Lower leg skin (tissue), 4 donors: ENCODE measurements around the gene KASH5. TPM values are rescaled to one million over a fixed set of nuclear protein-coding genes. Genes with fewer than 3 reads are reported as not detected.

Experiments used
- DNase-seq, 2 donors: peaks; one replicate each; pipeline ENCODE4 v3.0.0-alpha.2; 2019; ENCODE audit warnings: low spot score in 2 of 2
- H3K4me3 ChIP-seq: fragments of 200-600 bp; sonication (generic); 2 replicates; pipeline ENCODE4 v1.5.1; 2017; ENCODE audit warnings: mild to moderate bottlenecking, low read depth; ENCODE audit not compliant: poor library complexity, severe bottlenecking
- POLR2A ChIP-seq, 2 donors: fragments of 450-650 bp; IDR thresholded peaks; one replicate each; pipeline ENCODE4 v1.6.1; 2016 to 2017; ENCODE audit warnings: antibody characterized with exemption in 2 of 2, mild to moderate bottlenecking in 1 of 2, moderate library complexity in 1 of 2
- WGBS, 2 donors: methylation state at CpG; one replicate each; pipeline ENCODE4 v1.1.5; 2018; 5-methylcytosine and 5-hydroxymethylcytosine counted together
- intact Hi-C: fragments of 100-400 bp; cut with DNase I; formaldehyde crosslinking; loops from one replicate; pipeline ENCODE4 v1.15.0; 2023; ENCODE audit warnings: low total_unique reads
- total RNA-seq, 4 donors: library from RNA; depleted of rRNA; stranded (reverse); fragments of >200 nt; gene quantifications; one replicate each; pipeline ENCODE4 v1.1.0, GENCODE V29; 2016
- TF ChIP-seq, protein P1 (sequence below), 3 donors: fragments of 450-650 bp; IDR thresholded peaks; one replicate each; pipeline ENCODE4 v1.5.1; 2016; ENCODE audit warnings: antibody characterized with exemption in 3 of 3, mild to moderate bottlenecking in 3 of 3, moderate library complexity in 2 of 3

The KASH5 gene
- total RNA-seq, 4 donors from 2014 or later, result not detected

DNA sequence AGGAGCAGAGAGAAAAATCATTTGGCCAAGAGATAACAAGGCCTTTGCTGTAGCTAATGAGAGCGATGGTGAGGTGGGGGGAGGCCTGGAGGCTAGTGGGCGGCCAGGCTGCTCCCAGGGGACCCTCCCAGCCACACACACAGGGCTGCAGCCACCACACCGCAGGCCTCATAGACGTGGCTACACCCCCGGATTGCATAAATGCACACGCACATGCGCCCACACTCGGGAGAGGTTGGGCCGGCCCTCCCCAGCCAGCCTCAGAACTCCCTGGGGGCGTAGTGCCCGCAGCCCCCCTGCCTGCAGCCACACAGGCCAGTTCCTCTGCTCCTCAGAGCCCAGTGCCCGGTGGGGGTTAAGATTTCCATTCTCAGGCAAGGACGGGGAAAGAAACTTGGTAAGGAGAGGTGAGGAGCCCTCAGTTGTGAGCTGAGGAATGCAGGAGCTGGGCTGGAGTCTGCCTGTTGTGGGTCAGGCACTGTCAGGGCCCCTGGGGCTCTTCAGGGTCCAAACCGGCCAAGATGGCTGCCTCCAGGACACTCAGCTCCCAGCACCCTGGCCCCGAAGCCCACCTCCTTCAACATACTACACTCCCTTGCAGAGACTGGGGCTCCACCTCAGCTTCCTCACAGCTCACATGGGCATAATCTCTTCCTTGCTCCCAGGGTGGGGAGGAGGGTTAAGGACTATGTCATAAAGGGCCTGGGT is 27.2 kb downstream of the KASH5 start:
- H3K4me3 ChIP-seq, result no peak overlapping the region
- WGBS, 2 donors, result 73 to 82% methylated on average over 5 to 15 of the region's 15 CpGs
- no peak for DNase-seq
- TF ChIP-seq POLR2A (IDR thresholded peaks at IDR 0.05), result no peak
- TF ChIP-seq, protein P1, sequence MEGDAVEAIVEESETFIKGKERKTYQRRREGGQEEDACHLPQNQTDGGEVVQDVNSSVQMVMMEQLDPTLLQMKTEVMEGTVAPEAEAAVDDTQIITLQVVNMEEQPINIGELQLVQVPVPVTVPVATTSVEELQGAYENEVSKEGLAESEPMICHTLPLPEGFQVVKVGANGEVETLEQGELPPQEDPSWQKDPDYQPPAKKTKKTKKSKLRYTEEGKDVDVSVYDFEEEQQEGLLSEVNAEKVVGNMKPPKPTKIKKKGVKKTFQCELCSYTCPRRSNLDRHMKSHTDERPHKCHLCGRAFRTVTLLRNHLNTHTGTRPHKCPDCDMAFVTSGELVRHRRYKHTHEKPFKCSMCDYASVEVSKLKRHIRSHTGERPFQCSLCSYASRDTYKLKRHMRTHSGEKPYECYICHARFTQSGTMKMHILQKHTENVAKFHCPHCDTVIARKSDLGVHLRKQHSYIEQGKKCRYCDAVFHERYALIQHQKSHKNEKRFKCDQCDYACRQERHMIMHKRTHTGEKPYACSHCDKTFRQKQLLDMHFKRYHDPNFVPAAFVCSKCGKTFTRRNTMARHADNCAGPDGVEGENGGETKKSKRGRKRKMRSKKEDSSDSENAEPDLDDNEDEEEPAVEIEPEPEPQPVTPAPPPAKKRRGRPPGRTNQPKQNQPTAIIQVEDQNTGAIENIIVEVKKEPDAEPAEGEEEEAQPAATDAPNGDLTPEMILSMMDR (IDR thresholded peaks at IDR 0.05), result no peak
- intact Hi-C loops, result no loop called here

DNA sequence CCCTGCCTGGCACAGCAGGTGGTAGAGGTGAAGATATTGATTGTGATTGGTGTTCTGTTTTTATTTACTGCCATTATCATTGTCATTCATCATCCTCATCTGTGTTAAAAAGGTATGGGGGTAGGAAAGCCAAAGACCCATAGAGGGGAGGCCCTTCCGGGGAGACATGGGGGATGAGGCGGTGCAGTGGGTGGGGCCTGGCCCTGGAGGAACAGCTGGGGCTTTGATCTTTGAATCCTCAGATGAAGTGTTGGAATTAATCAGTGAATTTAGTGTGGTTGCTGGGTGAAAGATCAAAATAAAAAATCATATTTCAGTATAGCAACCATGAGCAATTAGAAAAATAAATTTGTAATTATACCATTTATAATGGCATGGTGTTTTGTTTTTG is 27.8 kb downstream of the KASH5 start:
- WGBS, 2 donors, result 71 to 83% methylated on average over 2 of the region's 2 CpGs
- DNase-seq, result no peak

DNA sequence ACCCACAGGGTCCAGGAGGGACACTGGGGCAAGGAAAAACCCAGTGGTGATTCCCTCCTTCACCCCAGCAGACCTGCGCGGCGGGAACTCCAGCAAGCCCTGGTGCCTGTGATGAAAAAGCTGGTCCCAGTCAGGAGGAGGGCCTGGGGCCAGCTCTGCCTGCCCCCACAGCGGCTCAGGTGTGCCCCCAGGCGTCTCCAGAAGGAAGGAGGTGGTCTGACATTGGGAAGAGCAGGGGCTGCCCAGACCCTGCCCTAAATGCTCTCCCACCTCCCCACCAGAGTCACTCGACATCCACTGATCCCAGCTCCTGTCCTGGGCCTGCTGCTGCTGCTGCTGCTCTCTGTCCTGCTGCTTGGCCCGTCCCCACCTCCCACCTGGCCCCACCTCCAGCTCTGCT is 29.0 kb downstream of the KASH5 start:
- DNase-seq, result no peak
- H3K4me3 ChIP-seq, result no peak overlapping the region
- intact Hi-C loops, result no loop called here
- 59 to 63% methylated on average over 7 of the region's 7 CpGs for WGBS, 2 donors
- TF ChIP-seq, protein P1 (IDR thresholded peaks at IDR 0.05), result no peak
- TF ChIP-seq POLR2A (IDR thresholded peaks at IDR 0.05), result no peak

More for the DNA sequence above, 27.8 kb downstream of the KASH5 start:
- TF ChIP-seq, protein P1 (IDR thresholded peaks at IDR 0.05), result no peak
- TF ChIP-seq POLR2A (IDR thresholded peaks at IDR 0.05), result no peak
- no peak overlapping the region for H3K4me3 ChIP-seq
- intact Hi-C loops, result no loop called here

DNA sequence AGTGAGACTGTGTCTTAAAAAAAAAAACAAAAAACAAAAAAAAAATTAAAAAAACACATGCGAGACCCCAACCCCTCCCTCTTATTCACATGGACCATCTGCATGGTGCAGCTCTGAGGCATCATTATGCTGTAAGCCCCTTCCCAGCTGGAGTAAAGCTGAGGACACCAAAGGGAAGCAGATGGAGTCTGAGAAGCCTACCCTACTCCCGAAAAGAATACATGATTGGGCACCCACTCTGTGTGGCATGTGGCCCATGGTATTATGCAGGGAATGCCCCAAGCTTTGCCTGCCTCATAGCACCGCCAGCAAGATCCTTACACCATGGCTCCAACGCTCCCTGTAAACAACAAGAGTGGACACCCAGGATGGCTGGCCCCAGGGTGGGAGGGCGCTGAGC is 30.5 kb downstream of the KASH5 start:
- intact Hi-C loops, result no loop called here
- 79 to 89% methylated on average over 5 of the region's 5 CpGs for WGBS, 2 donors

DNA sequence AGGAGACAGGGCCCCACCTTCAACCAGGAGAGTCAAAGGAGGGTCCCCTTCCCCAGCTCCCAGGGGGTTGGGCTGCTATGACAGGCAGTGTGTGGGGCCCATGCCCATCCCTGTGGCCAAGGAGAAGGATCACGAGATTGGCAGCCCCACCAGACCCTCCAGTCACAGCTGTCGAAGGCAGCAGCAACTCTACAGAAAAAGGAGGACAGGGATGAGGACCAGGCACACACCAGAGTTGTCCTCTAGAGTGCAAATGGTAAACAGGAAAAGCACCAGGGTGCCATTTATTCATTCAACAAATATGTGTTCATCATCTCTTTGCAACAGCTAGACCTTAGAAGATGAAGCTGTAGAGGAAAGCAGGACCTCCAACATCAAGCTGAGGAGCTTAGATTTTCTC is 31.1 kb downstream of the KASH5 start:
- DNase-seq, result no peak
- intact Hi-C loops, result no loop called here
- 74 to 80% methylated on average over 2 of the region's 2 CpGs for WGBS, 2 donors
- no peak for TF ChIP-seq POLR2A (IDR thresholded peaks at IDR 0.05)
- TF ChIP-seq, protein P1 (IDR thresholded peaks at IDR 0.05), result no peak
- H3K4me3 ChIP-seq, result no peak overlapping the region

More for the DNA sequence above, 30.5 kb downstream of the KASH5 start:
- TF ChIP-seq POLR2A (IDR thresholded peaks at IDR 0.05), result no peak
- TF ChIP-seq, protein P1 (IDR thresholded peaks at IDR 0.05), result no peak
- DNase-seq, result no peak
- no peak overlapping the region for H3K4me3 ChIP-seq

DNA sequence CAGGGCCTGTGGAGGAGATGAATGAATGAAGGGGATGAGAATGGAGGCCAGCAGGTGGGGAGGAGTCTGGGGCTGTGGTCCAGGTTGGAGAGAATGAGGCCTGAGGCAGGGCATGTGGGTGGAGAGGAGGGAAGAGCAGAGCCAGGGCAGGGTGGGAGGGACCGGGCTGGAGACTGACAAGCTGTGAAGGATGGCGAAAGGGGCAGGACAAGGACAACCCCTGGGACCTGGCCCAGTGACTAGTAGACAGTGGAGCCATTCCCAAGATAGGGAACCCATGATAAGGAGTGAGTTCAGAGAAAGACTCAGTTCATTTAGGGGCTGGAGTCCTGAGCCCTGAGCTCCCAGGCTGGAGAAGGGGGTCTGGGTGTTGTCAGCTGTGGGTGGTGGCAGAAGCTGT is 32.2 kb downstream of the KASH5 start:
- TF ChIP-seq, protein P1 (IDR thresholded peaks at IDR 0.05), result no peak
- no peak for TF ChIP-seq POLR2A (IDR thresholded peaks at IDR 0.05)
- no peak for DNase-seq
- intact Hi-C loops, result no loop called here
- WGBS, 2 donors, result 73 to 82% methylated on average over 2 of the region's 2 CpGs
- no peak overlapping the region for H3K4me3 ChIP-seq
